Astrocyte (in vitro differentiated cells and primary cell): Measurements from ENCODE around the gene PCMTD2.

Experiments used
- CTCF ChIP-seq: IDR thresholded peaks from 2 replicates; pipeline ENCODE4 v1.5.1; 2011; ENCODE audit warnings: low read depth, mild to moderate bottlenecking, inconsistent platforms, low read length, moderate library complexity; ENCODE audit not compliant: insufficient read depth
- EZH2 ChIP-seq: IDR thresholded peaks from 2 replicates; pipeline ENCODE4 v1.6.1; 2012; ENCODE audit warnings: mild to moderate bottlenecking, low read length, inconsistent platforms; ENCODE audit not compliant: insufficient read depth

DNA sequence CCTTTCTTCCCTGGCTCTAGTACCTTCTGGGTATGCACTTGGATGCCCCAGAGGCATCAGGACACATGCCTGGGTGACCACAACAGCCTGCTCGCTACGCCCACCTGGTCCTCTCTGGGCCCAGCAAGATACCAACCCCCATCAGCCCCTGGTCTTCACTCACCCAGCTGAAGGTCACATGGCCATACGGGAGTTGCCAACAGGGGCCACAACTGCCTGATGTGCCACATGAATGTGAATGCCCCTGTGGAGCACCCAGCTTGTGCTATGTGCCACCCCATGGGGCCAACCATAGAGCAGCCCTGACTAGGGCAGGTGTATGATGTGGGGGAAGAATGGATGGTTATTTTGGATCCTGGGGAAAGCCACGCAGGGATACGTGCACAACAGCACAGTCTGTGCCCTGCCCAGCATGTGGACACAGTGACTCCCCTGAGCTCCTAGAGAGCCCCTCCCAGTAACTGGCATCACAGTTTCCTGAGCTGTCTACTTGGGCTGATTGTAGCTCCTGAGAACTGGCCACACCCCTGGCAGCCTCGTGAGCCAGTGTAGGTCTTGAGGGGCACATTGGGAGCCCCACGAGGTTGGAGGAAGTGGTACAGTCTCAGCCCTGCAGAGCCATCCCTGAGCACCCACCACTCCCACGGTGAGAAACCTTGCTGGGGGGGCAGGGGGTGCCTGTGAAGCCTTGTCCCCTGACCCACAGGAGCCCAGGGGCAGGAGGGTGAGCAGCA lies 10.5 kb upstream of the PCMTD2 start:
- TF ChIP-seq CTCF: no peak
- TF ChIP-seq EZH2: no peak
